ENCODE results near the gene TKT.

The TKT gene

GRCh38 chr3:53239800-53240199 is 16.0 kb downstream of the TKT start:
- no peaks in the 10 kb centered on the region for H3K9me3 Mint-ChIP-seq

GRCh38 chr3:53238886-53239285 is 16.9 kb downstream of the TKT start:
- intact Hi-C loops (cut with micrococcal nuclease) = no loop called here
- Mint-ChIP-seq H3K4me1 (ENCODE audit: low read depth) (peaks cover 99% of the 10 kb centered on the region), H3K9me3 (no peaks in the 10 kb centered on the region), H3K27ac (peak overlapping the region; percentile 85), H3K36me3 (ENCODE audit: low read depth) (peaks cover 98% of the 10 kb centered on the region), H3K4me3 (no peak overlapping the region), H3K27me3 (no peaks in the 10 kb centered on the region)

More at GRCh38 chr3:53239800-53240199, 16.0 kb downstream of the TKT start:
- intact Hi-C loops (cut with micrococcal nuclease) = no loop called here
- H3K4me3 Mint-ChIP-seq = peak overlapping the region; percentile 30
- peak overlapping the region; percentile 85 for H3K27ac Mint-ChIP-seq
- H3K36me3 Mint-ChIP-seq (ENCODE audit: low read depth) = peaks cover 96% of the 10 kb centered on the region
- no peaks in the 10 kb centered on the region for H3K27me3 Mint-ChIP-seq
- peaks cover 99% of the 10 kb centered on the region for H3K4me1 Mint-ChIP-seq (ENCODE audit: low read depth)

GRCh38 chr3:53238051-53238850 is 17.6 kb downstream of the TKT start:
- Mint-ChIP-seq H3K27ac (peak overlapping the region; percentile 85), H3K9me3 (no peaks in the 10 kb centered on the region), H3K4me1 (ENCODE audit: low read depth) (peaks cover 98% of the 10 kb centered on the region), H3K36me3 (ENCODE audit: low read depth) (peaks cover 98% of the 10 kb centered on the region), H3K4me3 (no peak overlapping the region), H3K27me3 (no peaks in the 10 kb centered on the region)
- intact Hi-C loops (cut with micrococcal nuclease) = no loop called here

GRCh38 chr3:53236112-53236841 is 19.5 kb downstream of the TKT start:
- no peaks in the 10 kb centered on the region for H3K9me3 Mint-ChIP-seq
- peaks cover 100% of the 10 kb centered on the region for H3K36me3 Mint-ChIP-seq (ENCODE audit: low read depth)
- peak overlapping the region; percentile 28 for H3K4me3 Mint-ChIP-seq
- peak overlapping the region; percentile 85 for H3K27ac Mint-ChIP-seq
- H3K4me1 Mint-ChIP-seq (ENCODE audit: low read depth) = peaks cover 87% of the 10 kb centered on the region
- no peaks in the 10 kb centered on the region for H3K27me3 Mint-ChIP-seq
- intact Hi-C loops (cut with micrococcal nuclease) = no loop called here

- H3K9me3 Mint-ChIP-seq = no peaks in the 10 kb centered on the region
- H3K27me3 Mint-ChIP-seq = no peaks in the 10 kb centered on the region
- H3K4me3 Mint-ChIP-seq = no peak overlapping the region
- H3K36me3 Mint-ChIP-seq (ENCODE audit: low read depth) = peaks cover 100% of the 10 kb centered on the region
- peaks cover 80% of the 10 kb centered on the region for H3K4me1 Mint-ChIP-seq (ENCODE audit: low read depth)
- intact Hi-C loops (cut with micrococcal nuclease) = no loop called here
- peak overlapping the region; percentile 85 for H3K27ac Mint-ChIP-seq
Observed at GRCh38 chr3:53235545-53235944, 20.3 kb downstream of the TKT start.

GRCh38 chr3:53234841-53235232 is 21.0 kb downstream of the TKT start:
- intact Hi-C loops (cut with micrococcal nuclease) = no loop called here
- Mint-ChIP-seq H3K36me3 (ENCODE audit: low read depth) (peaks cover 100% of the 10 kb centered on the region), H3K9me3 (no peaks in the 10 kb centered on the region), H3K4me1 (ENCODE audit: low read depth) (peaks cover 73% of the 10 kb centered on the region), H3K4me3 (no peak overlapping the region), H3K27me3 (no peaks in the 10 kb centered on the region), H3K27ac (peak overlapping the region; percentile 85)

GRCh38 chr3:53234130-53234840 is 21.5 kb downstream of the TKT start:
- Mint-ChIP-seq H3K4me1 (ENCODE audit: low read depth) (peaks cover 67% of the 10 kb centered on the region), H3K4me3 (no peak overlapping the region), H3K27ac (peak overlapping the region; percentile 85), H3K27me3 (no peaks in the 10 kb centered on the region), H3K9me3 (no peaks in the 10 kb centered on the region), H3K36me3 (ENCODE audit: low read depth) (peaks cover 100% of the 10 kb centered on the region)
- intact Hi-C loops (cut with micrococcal nuclease) = no loop called here

GRCh38 chr3:53232641-53233377 is 23.0 kb downstream of the TKT start:
- intact Hi-C loops (cut with micrococcal nuclease) = no loop called here
- Mint-ChIP-seq H3K4me3 (no peak overlapping the region), H3K4me1 (ENCODE audit: low read depth) (peaks cover 52% of the 10 kb centered on the region), H3K27me3 (no peaks in the 10 kb centered on the region), H3K27ac (peak overlapping the region; percentile 85), H3K9me3 (no peaks in the 10 kb centered on the region), H3K36me3 (ENCODE audit: low read depth) (peaks cover 100% of the 10 kb centered on the region)

GRCh38 chr3:53231532-53232511 is 24.0 kb downstream of the TKT start:
- Mint-ChIP-seq H3K27me3 (no peaks in the 10 kb centered on the region), H3K9me3 (no peaks in the 10 kb centered on the region), H3K4me3 (no peak overlapping the region), H3K27ac (peak overlapping the region; percentile 85), H3K4me1 (ENCODE audit: low read depth) (peaks cover 44% of the 10 kb centered on the region), H3K36me3 (ENCODE audit: low read depth) (peaks cover 100% of the 10 kb centered on the region)
- intact Hi-C loops (cut with micrococcal nuclease) = no loop called here

- Mint-ChIP-seq H3K4me1 (ENCODE audit: low read depth) (peaks cover 33% of the 10 kb centered on the region), H3K4me3 (no peak overlapping the region), H3K27ac (no peak overlapping the region), H3K27me3 (no peaks in the 10 kb centered on the region), H3K36me3 (ENCODE audit: low read depth) (peaks cover 100% of the 10 kb centered on the region), H3K9me3 (no peaks in the 10 kb centered on the region)
- intact Hi-C loops (cut with micrococcal nuclease) = no loop called here
Observed at GRCh38 chr3:53230789-53231188, 25.0 kb downstream of the TKT start.

GRCh38 chr3:53230041-53230621 is 25.7 kb downstream of the TKT start:
- intact Hi-C loops (cut with micrococcal nuclease) = no loop called here
- Mint-ChIP-seq H3K4me3 (no peak overlapping the region), H3K27me3 (no peaks in the 10 kb centered on the region), H3K4me1 (ENCODE audit: low read depth) (peaks cover 27% of the 10 kb centered on the region), H3K27ac (no peak overlapping the region), H3K36me3 (ENCODE audit: low read depth) (peaks cover 100% of the 10 kb centered on the region), H3K9me3 (no peaks in the 10 kb centered on the region)

GRCh38 chr3:53229606-53230005 is 26.2 kb downstream of the TKT start:
- Mint-ChIP-seq H3K36me3 (ENCODE audit: low read depth) (peaks cover 100% of the 10 kb centered on the region), H3K4me3 (no peak overlapping the region), H3K27ac (no peak overlapping the region), H3K27me3 (no peaks in the 10 kb centered on the region), H3K9me3 (no peaks in the 10 kb centered on the region), H3K4me1 (ENCODE audit: low read depth) (peaks cover 21% of the 10 kb centered on the region)
- intact Hi-C loops (cut with micrococcal nuclease) = no loop called here

All from dendritic cell treated with granulocyte-macrophage colony-stimulating factor and Interleukin-4, amounts not matched to agents 40 ng/mL and 50 ng/mL, for 4 days (primary cell).